Hematopoietic multipotent progenitor cell treated with erythropoietin and hydrocortisone succinate and interleukin-3 and kit ligand, for 15 days (in vitro differentiated cells): ENCODE data around the gene CDON.

Experiments
- DNase-seq: peaks from one replicate; pipeline ENCODE4 v3.0.0-alpha.2; 2015; ENCODE audit warnings: low spot score

Gene CDON

GRCh38 chr11:125956391-125957134 lies 106.1 kb downstream of the CDON start:
- DNase-seq = no peak

- no peak for DNase-seq
Observed at GRCh38 chr11:125955856-125956255, 106.8 kb downstream of the CDON start.

- DNase-seq = no peak
Observed at GRCh38 chr11:125954945-125955640, 107.6 kb downstream of the CDON start.

- DNase-seq = no peak
Observed at GRCh38 chr11:125954123-125954944, 108.3 kb downstream of the CDON start.

DNA sequence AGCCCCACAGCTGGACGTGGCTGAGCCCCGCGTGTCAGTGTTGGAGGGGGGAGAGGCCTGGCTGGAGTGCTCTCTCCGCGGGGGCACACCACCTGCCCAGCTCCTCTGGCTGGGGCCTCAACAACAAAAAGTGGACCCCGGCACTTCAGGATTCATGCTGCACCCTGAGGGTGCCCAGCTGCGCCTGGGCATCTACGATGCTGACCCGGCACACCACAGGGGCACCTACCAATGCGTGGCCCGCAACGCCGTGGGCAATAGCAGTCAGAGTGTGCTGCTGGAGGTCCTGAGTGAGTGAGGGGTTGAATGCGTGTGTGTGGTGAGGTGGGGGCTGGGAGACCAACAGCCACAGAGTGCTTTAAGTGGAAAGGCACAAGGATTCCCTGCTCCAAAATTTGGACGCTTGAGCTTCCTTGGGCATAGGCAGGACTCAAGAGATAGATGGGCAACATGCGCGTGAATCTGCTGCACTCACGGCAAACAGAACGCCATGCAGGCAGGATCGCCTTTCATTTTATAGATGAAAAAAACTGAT lies 109.2 kb downstream of the CDON start:
- DNase-seq = no peak

DNA sequence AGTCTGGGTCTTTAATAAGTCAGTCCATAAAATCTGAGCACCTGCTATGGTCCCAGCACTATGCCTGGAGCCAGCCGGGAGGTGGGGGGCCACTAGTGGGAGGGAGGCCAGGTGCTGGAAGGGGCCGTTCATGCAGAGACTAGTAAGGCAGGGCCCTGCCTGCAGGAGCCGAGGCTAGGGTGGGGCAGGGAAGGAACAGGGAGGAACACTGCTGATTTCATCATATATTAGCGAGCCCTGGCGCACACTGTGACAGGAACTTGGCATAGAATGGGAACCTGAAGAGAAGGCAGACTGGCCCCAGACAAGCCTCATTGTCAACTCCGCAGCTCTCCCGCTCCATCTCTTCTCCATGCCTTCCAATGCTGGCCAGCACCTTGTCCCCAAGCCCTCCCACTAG lies 109.7 kb downstream of the CDON start:
- DNase-seq = no peak

GRCh38 chr11:125952559-125952958 lies 110.1 kb downstream of the CDON start:
- no peak for DNase-seq

DNA sequence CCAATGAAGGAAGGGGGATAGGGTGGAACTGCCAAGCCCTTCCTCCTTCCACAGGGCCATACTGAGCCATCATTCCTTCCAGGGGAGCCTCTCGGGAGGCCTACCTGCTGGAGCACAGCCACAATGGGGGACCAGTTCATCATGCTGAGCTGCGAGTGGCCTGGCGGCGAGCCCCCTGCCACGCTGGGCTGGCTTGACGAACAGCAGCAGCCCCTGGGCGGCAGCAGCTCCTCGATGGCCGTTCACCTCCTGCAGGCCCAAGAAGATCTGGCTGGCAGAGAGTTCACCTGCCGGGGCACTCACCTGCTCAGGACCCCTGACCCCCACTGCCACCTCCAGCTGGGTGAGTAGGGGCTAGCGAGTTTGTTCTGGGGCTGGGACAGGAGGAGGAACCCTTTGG lies 110.9 kb downstream of the CDON start:
- DNase-seq = no peak

- no peak for DNase-seq
Observed at GRCh38 chr11:125950696-125951651, 111.7 kb downstream of the CDON start.

GRCh38 chr11:125950178-125950490 lies 112.5 kb downstream of the CDON start:
- DNase-seq = no peak

GRCh38 chr11:125949271-125950177 lies 113.1 kb downstream of the CDON start:
- no peak for DNase-seq

GRCh38 chr11:125948278-125949051 lies 114.2 kb downstream of the CDON start:
- DNase-seq = no peak

GRCh38 chr11:125947419-125948277 lies 115.0 kb downstream of the CDON start:
- no peak for DNase-seq

DNA sequence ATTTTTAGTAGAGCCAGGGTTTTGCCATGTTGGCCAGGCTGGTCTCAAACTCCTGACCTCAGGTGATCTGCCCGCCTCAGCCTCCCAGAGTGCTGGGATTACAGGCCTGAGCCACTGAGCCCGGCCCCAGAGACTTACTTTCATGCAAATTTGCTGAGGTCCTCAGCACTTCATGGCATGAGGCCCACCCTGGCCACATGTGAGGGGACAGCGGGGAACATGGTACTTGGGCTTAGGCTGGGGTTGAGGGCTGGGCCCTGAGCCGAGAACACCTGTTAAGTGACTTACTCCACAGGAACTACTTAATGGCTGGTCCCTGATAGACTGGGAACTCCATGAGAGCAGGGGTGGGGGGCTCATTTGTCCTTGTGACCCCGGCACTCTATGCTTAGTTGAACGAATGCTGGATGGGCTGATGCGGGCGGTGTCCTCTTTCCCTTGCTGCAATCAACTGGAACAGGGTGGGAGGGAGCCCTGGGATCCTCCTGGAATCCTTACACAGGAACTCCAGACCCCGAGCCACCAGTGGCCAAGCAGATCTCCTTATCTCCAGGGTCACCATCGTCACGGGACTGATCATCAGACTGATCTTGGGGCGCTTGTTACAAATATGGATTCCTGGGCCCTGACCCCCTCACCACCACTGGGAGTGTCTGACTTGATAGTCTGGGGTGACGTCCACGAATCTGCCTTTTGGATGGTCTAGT lies 115.8 kb downstream of the CDON start:
- no peak for DNase-seq

- no peak for DNase-seq
Observed at GRCh38 chr11:125945797-125946520, 116.7 kb downstream of the CDON start, which contains the start of gene VSIG10L2. Gene VSIG10L2, plus strand, starts transcription at chr11:125946044. Its CDS starts 12 bp downstream, at chr11:125946056.

- no peak for DNase-seq
Observed at GRCh38 chr11:125945011-125945796, 117.5 kb downstream of the CDON start.
